ENCODE measurements around the gene C22orf23. TPM values are rescaled to one million over a fixed set of nuclear protein-coding genes. Genes with fewer than 3 reads are reported as not detected.
"Not testable (repeated sequence)": the region's sequence is repeated elsewhere in the genome, so short reads cannot be mapped to it uniquely, and the experiment has no call there.

C22orf23 gene
- total and polyA plus RNA-seq, 12 donors: 0.33 to 1.2 (median 0.63) TPM; not detected in 2

DNA sequence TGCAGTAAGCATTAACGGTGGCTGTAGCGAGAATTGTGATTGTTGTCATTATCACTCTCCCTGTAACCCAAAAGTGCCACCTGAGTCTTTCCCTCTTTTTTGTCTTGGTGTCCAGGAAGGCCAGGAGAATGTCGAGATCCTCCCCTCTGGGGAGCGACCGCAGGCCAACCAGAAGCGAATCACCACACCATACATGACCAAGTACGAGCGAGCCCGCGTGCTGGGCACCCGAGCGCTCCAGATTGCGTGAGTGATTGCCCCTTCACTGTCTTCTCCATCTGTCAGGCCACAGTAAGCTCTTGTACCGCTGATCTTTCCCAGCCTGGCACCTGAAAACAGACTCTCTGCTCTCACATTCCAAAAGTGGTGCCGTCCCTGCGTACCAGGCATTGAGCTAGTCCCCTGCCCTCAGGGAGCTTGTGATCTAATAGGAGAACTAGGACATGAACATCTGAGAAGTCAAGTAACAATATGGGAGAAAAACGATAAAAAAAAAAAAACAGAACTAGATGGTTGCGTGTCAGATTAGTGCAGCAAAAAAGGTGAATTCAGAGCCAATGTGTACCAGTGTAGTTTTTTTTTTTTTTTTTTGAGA lies 5.9 kb upstream of the C22orf23 start:
- no peak for DNase-seq
- intact Hi-C loops (cut with DNase I): no loop called here
- no peak overlapping the region for H3K27ac ChIP-seq
- H3K27me3 ChIP-seq: no peaks in the 10 kb centered on the region
- TF ChIP-seq, protein P1, sequence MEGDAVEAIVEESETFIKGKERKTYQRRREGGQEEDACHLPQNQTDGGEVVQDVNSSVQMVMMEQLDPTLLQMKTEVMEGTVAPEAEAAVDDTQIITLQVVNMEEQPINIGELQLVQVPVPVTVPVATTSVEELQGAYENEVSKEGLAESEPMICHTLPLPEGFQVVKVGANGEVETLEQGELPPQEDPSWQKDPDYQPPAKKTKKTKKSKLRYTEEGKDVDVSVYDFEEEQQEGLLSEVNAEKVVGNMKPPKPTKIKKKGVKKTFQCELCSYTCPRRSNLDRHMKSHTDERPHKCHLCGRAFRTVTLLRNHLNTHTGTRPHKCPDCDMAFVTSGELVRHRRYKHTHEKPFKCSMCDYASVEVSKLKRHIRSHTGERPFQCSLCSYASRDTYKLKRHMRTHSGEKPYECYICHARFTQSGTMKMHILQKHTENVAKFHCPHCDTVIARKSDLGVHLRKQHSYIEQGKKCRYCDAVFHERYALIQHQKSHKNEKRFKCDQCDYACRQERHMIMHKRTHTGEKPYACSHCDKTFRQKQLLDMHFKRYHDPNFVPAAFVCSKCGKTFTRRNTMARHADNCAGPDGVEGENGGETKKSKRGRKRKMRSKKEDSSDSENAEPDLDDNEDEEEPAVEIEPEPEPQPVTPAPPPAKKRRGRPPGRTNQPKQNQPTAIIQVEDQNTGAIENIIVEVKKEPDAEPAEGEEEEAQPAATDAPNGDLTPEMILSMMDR (IDR thresholded peaks at IDR 0.05): no peak
- TF ChIP-seq POLR2A (IDR thresholded peaks at IDR 0.05): no peak
- peaks cover 6% of the 10 kb centered on the region in 2 donors for H3K4me1 ChIP-seq (replicated peaks in 1 of 2)
- WGBS, 4 donors: 92 to 98% (median 95%) methylated on average over 18 of the region's 18 CpGs
- H3K4me3 ChIP-seq: no peak overlapping the region
- peaks cover 0 to 63% of the 10 kb centered on the region in 2 donors for H3K36me3 ChIP-seq (replicated peaks in 1 of 2)
- no peaks in the 10 kb centered on the region for H3K9me3 ChIP-seq (replicated peaks in 1 of 3)

DNA sequence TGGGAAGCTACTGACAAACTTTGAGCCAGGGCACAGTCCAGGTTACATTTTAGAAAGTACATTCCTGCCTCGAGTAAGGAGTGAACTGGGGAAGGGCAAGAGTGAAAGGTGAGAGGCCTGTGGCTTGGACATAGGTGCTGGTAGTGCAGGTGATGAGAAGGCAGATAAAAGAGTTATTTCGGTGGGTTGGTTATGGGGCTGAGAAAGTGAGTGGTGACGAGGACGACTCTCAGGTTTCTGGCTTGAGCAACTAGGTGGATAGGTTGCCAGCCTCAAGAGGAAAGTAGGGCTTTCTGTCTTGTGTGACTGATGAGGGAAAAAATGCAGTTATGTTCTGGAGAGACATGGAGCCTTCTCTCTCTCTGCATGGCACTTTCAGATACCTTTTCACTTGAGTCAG lies 3.8 kb upstream of the C22orf23 start:
- H3K27ac ChIP-seq: no peak overlapping the region
- no peaks in the 10 kb centered on the region for H3K9me3 ChIP-seq (replicated peaks in 1 of 3)
- intact Hi-C loops (cut with DNase I): no loop called here
- H3K27me3 ChIP-seq: no peaks in the 10 kb centered on the region
- no peak for DNase-seq
- peaks cover 10 to 16% of the 10 kb centered on the region in 2 donors for H3K4me1 ChIP-seq (replicated peaks in 1 of 2)
- H3K36me3 ChIP-seq (replicated peaks in 1 of 2): peaks cover 0 to 52% of the 10 kb centered on the region in 2 donors
- 78 to 92% (median 84%) methylated on average over 4 of the region's 4 CpGs for WGBS, 4 donors
- no peak for TF ChIP-seq POLR2A (IDR thresholded peaks at IDR 0.05)
- TF ChIP-seq, protein P1 (IDR thresholded peaks at IDR 0.05): no peak
- H3K4me3 ChIP-seq: no peak overlapping the region

DNA sequence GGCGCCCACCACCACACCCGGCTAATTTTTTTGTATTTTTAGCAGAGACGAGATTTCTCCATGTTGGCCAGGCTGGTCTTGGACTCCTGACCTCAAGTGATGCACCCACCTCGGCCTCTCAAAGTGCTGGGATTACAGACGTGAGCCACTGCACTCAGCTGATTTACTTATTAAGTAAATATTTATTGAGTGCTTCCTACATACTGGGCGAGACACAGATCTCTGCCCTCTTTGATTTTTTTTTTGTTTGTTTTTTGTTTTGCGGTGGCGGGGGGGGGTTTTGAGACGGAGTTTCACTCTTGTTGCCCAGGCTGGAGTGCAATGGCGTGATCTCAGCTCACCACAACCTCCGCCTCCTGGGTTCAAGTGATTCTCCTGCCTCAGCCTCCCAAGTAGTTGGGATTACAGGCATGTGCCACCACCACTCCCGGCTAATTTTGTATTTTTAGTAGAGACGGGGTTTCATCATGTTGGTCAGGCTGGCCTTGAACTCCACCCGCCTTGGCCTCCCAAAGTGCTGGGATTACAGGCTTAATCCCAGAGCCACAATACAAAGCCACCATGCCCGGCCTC lies 2.5 kb upstream of the C22orf23 start:
- intact Hi-C loops (cut with DNase I); H3K4me3 ChIP-seq; DNase-seq; H3K9me3 ChIP-seq (replicated peaks in 1 of 3); H3K27ac ChIP-seq; H3K27me3 ChIP-seq: not testable (repeated sequence)
- 74 to 86% (median 83%) methylated on average over 15 of the region's 15 CpGs for WGBS, 4 donors
- Histone ChIP-seq H3K4me1 (replicated peaks in 1 of 2) (peaks cover 10 to 16% of the 10 kb centered on the region in 2 donors), H3K36me3 (replicated peaks in 1 of 2) (peaks cover 0 to 40% of the 10 kb centered on the region in 2 donors)

DNA sequence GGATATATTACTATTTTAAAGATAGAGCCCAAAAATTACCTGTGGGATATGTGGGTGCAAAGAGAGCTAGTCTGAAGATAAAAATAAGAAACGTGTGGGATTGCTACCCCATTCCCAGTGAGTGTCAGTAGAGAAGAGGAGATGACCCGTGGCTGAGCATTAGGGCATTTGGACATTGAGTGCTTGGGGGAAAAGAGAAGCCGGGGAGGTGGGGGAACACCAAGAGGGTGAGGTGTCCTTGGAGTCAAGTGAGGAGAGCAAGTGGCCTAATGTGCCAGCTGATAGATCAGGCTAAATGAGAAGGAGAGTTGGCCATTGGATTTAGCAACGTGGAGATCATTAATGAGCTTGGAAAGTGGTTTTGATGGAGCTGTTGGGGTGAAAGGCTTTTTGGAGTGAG lies 1.3 kb upstream of the C22orf23 start:
- Histone ChIP-seq H3K27ac (no peak overlapping the region), H3K4me1 (replicated peaks in 1 of 2) (peaks cover 10 to 16% of the 10 kb centered on the region in 2 donors), H3K4me3 (peak overlapping the region in 1 of 4 donors; percentile 87), H3K9me3 (replicated peaks in 1 of 3) (no peaks in the 10 kb centered on the region), H3K36me3 (replicated peaks in 1 of 2) (peaks cover 0 to 28% of the 10 kb centered on the region in 2 donors), H3K27me3 (no peaks in the 10 kb centered on the region)
- no peak for TF ChIP-seq POLR2A (IDR thresholded peaks at IDR 0.05)
- TF ChIP-seq, protein P1 (IDR thresholded peaks at IDR 0.05): no peak
- 49 to 63% (median 58%) methylated on average over 4 of the region's 4 CpGs for WGBS, 4 donors
- intact Hi-C loops (cut with DNase I): no loop called here
- no peak for DNase-seq

DNA sequence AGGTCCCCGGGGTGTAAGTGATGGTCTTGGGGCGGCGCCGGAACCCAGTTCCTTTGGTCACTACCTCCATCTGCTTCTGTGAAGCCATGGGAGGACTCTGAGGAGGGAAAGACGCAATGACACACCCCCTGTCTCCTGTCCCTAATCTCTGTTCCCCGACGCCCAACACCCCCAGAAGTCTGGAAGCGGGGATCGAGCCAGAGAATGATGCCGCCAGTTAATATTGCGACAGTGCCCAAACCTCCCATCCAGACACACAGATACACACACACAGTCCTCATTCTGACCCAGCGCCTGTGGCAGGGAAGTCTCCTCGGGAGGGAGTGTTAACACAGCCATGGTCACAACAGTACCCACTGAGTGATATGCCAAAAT lies 352 bp downstream of the C22orf23 start:
- H3K27me3 ChIP-seq: no peaks in the 10 kb centered on the region
- H3K36me3 ChIP-seq (replicated peaks in 1 of 2): peaks cover 0 to 15% of the 10 kb centered on the region in 2 donors
- H3K4me1 ChIP-seq (replicated peaks in 1 of 2): peaks cover 10 to 16% of the 10 kb centered on the region in 2 donors
- peak in 2 of 7 donors; percentile 42 to 61 for DNase-seq
- 0 to 1% (median 0%) methylated on average over 13 of the region's 13 CpGs for WGBS, 4 donors
- TF ChIP-seq, protein P1 (IDR thresholded peaks at IDR 0.05): no peak
- no peak for TF ChIP-seq POLR2A (IDR thresholded peaks at IDR 0.05)
- intact Hi-C loops (cut with DNase I): no loop called here
- peak overlapping the region; percentile 31 to 98 (median 80) for H3K4me3 ChIP-seq
- H3K9me3 ChIP-seq (replicated peaks in 1 of 3): no peaks in the 10 kb centered on the region
- H3K27ac ChIP-seq: peak overlapping the region in 1 of 5 donors; percentile 70

DNA sequence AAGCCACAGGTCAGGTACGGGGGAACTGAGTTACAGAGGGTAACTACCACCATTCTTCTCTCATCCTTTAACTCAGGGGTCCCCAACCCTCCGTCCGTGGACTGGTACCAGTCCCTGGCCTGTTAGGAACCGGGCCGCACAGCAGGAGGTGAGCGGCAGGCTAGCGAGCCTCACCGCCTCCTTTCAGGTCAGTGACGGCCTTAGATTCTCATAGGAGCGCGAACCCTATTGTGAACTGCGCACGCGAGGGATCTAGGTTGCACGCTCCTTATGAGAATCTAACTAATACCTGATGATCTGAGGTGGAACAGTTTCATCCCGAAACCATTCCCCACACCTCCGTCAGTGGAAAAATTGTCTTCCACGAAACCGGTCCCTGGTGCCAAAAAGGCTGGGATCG lies 772 bp downstream of the C22orf23 start:
- Histone ChIP-seq H3K4me1 (replicated peaks in 1 of 2) (peaks cover 10 to 16% of the 10 kb centered on the region in 2 donors), H3K36me3 (replicated peaks in 1 of 2) (peaks cover 0 to 12% of the 10 kb centered on the region in 2 donors), H3K4me3 (peak overlapping the region; percentile 31 to 98 (median 80))
- 8 to 13% (median 9%) methylated on average over 8 to 20 of the region's 20 CpGs for WGBS, 4 donors
- intact Hi-C loops (cut with DNase I); DNase-seq; H3K27me3 ChIP-seq; H3K27ac ChIP-seq; H3K9me3 ChIP-seq (replicated peaks in 1 of 3): not testable (repeated sequence)
